GM18499 (cell line): ENCODE results near the gene NAT14.
"Not testable (repeated sequence)": the region's sequence is repeated elsewhere in the genome, so short reads cannot be mapped to it uniquely, and the experiment has no call there.

Experiments used
- ATAC-seq: cut with Tn5 transposase; IDR thresholded peaks from one replicate; pipeline ENCODE4 v1.9.1; 2021; ENCODE audit warnings: moderate number of reproducible peaks; ENCODE audit not compliant: insufficient read depth, unreplicated experiment

NAT14 gene

GRCh38 chr19:55529636-55530234 lies 44.7 kb downstream of the NAT14 start:
- no peak for ATAC-seq

- no peak for ATAC-seq
These were observed 46.0 kb downstream of the NAT14 start for GRCh38 chr19:55530996-55531395.

DNA sequence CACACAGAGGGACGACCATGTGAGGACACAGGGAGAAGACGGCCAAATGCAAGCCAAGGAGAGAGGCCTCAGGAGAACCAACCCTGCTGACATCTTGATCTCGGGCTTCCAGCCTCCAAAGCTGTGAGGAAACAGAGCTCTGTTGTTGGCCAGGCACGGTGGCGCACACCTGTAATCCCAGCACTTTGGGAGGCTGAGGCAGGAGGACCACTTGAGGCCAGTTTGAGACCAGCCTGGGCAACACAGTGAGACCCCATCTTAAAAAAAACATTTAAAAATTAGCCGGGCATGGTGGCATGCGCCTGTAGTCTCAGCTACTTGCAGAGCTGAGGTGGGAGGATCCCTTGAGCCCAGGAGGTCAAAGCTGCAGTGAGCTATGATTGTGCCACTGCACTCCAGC lies 49.3 kb downstream of the NAT14 start:
- not testable (repeated sequence) for ATAC-seq

DNA sequence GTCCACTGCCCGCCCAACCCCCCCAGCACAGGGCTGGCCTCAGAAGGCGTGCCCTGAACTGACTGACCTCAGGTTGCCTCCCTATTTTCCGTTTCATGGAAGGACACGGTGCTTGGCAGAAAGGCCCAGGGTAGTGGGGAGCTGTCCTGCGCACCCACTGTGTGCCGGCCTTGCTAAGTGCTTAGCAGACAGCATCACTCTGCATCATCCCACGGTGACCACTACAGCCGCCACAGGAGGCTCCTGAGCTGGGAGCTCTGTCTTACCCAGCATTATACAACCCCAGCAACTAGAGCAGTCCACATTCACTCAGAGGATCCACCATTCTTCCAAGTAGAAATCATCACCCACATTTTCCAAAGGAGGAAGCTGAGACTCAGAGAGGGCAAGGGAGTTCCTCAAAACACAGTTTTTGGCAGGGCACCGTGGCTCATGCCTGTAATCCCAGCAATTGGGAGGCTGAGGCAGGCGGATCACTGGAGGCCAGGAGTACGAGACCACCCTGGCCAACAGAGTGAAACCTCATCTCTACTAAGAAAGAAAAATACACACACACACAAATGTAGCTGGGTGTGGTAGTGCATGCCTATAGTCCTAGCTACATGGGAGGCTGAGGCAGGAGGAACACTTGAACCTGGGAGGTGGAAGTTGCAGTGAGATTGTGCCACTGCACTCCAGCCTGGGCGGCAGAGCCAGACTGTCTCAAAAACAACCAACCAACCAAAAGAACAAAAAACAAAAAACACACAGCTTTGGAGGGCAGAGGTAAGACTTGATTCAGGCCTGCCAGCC lies 50.4 kb downstream of the NAT14 start:
- ATAC-seq = no peak

DNA sequence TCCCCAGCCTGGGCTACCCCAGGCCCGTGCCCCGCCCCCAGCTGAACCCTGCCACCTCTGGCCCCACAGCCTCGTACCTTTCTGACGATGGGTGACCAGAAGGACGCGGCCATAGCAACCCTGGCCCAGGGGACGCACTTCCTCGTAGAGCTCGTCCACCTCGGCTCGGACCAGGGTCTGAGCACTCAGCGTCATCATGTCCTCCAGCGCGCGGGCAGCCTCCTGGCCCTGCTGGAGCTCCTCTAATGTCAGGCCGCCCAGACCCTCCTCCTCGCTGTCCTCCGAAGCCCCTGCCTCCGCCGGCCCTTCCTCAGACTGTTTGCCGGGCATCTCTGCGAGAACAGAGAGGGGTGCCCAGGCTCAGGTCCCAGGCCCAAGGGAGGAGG lies 51.0 kb downstream of the NAT14 start:
- no peak for ATAC-seq

GRCh38 chr19:55536366-55536765 lies 51.4 kb downstream of the NAT14 start:
- ATAC-seq = no peak
